H54 (cell line): ENCODE data around the gene RPS19.
"Not testable (repeated sequence)": the region's sequence is repeated elsewhere in the genome, so short reads cannot be mapped to it uniquely, and the experiment has no call there.

Experiments used
- DNase-seq: peaks from one replicate; pipeline ENCODE4 v3.0.0; 2011; ENCODE audit warnings: low spot score, mixed read lengths; ENCODE audit not compliant: insufficient read length
- FAIRE-seq: peaks from 3 replicates; lab custom pipeline; 2011; peaks lifted over from hg19 to GRCh38; lab: Jason Lieb, UNC
- POLR2A ChIP-seq: IDR thresholded peaks from 2 replicates; pipeline ENCODE4 v1.6.1; 2011; ENCODE audit warnings: low read depth, mild to moderate bottlenecking, low read length

The RPS19 gene

GRCh38 chr19:41913538-41914423 lies 53.7 kb downstream of the RPS19 start:
- no peak for TF ChIP-seq POLR2A
- DNase-seq (no peak), FAIRE-seq (no peak)

GRCh38 chr19:41914424-41914834 lies 54.4 kb downstream of the RPS19 start:
- FAIRE-seq, result not testable (repeated sequence)

GRCh38 chr19:41915021-41915775 lies 55.1 kb downstream of the RPS19 start:
- FAIRE-seq, result no peak
- DNase-seq, result no peak
- TF ChIP-seq POLR2A, result no peak

More at GRCh38 chr19:41914424-41914834, 54.4 kb downstream of the RPS19 start:
- DNase-seq, result not testable (repeated sequence)

GRCh38 chr19:41915776-41916414 lies 55.8 kb downstream of the RPS19 start:
- TF ChIP-seq POLR2A, result no peak
- no peak for DNase-seq
- FAIRE-seq, result no peak

- DNase-seq (no peak), FAIRE-seq (no peak)
- TF ChIP-seq POLR2A, result no peak
Measured at GRCh38 chr19:41917676-41918075, 57.6 kb downstream of the RPS19 start.

- DNase-seq, result no peak
- FAIRE-seq, result no peak
- TF ChIP-seq POLR2A, result no peak
Measured at GRCh38 chr19:41918095-41918494, 58.0 kb downstream of the RPS19 start.

- FAIRE-seq, result no peak
- no peak for TF ChIP-seq POLR2A
- DNase-seq, result no peak
Measured at GRCh38 chr19:41918653-41919244, 58.7 kb downstream of the RPS19 start.

GRCh38 chr19:41919948-41920712 lies 60.1 kb downstream of the RPS19 start:
- TF ChIP-seq POLR2A, result no peak
- FAIRE-seq (no peak), DNase-seq (no peak)

- DNase-seq (no peak), FAIRE-seq (no peak)
- no peak for TF ChIP-seq POLR2A
Measured at GRCh38 chr19:41920882-41921576, 61.0 kb downstream of the RPS19 start.

- DNase-seq, result no peak
- no peak for TF ChIP-seq POLR2A
- FAIRE-seq, result no peak
Measured at GRCh38 chr19:41921577-41922576, 61.8 kb downstream of the RPS19 start.
